GM18867 (cell line): ENCODE data around the gene ADAM15.
A peak's percentile ranks its signal among the peaks of the same experiment; 100 is the strongest.

Experiments
- ATAC-seq: cut with Tn5 transposase; IDR thresholded peaks from one replicate; pipeline ENCODE4 v1.9.1; 2021; ENCODE audit warnings: mild to moderate bottlenecking, moderate library complexity; ENCODE audit not compliant: unreplicated experiment

ADAM15 gene

DNA sequence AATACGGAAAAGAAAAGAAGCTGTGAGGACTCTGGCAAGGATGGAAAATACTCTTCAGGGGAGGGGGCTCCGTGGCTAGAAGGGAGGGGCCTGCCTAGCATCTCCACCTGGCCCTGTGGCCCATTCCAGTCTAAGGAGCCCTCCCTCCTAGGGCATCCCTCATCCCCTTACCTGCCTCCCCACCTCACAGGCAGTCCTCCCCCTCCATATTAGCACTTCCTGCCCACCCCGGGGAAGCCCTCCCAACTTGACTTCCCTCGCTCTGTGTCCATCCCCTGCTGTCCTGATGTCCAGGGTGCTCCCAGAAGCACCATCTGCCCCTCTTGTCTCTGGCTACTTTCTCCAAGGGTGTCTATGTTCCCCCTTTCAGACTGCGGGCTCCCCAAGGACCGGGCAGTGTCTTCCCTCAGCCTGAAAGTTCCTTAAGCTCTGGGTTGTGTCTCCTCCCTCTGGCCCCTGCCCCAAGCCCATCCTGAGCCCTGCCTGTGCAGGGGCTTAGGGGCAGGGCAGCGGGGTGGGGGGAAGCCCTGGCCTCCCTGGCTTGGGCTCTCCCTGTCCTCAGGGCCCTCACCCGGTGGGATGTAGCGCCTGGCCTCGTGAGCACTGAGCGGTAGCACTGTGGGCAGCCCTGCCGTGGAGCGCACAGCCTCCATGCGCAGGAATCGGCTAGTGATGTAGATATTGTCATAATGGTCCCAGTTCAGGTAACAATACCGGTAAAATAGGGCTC is 21.4 kb upstream of the ADAM15 start:
- ATAC-seq: no peak

GRCh38 chr1:155030243-155030795 is 20.8 kb upstream of the ADAM15 start:
- no peak for ATAC-seq

DNA sequence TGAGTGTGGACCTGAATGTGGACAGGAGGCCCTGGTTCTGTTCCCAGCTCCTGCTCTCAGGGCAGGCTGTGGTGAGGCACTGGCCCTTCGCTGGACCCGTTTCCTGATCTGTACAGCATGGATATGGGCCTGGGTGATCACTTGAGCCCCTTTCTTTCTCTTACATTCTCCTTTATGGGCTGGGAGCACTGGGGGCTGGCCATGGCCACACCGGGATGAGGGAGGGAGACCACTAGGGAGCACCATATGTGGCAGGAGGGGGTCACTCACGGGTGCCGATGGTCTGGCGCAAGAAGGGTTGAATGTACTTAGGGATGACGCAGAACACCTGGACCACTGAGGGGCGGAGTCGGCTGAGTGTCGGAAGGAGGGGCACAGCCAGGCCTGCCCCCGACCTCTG is 20.2 kb upstream of the ADAM15 start:
- no peak for ATAC-seq

GRCh38 chr1:155032886-155033285 is 18.2 kb upstream of the ADAM15 start:
- ATAC-seq: no peak

- no peak for ATAC-seq
Observed at GRCh38 chr1:155033524-155033923, 17.6 kb upstream of the ADAM15 start, which contains the start of the genes DCST1 and DCST2. Gene DCST1 (plus strand): TSS chr1:155033824. CDS start chr1:155034037, 213 bp downstream. Gene DCST2 (minus strand): TSS chr1:155033781. CDS start chr1:155033701, 80 bp downstream.

GRCh38 chr1:155034318-155035208 is 16.6 kb upstream of the ADAM15 start:
- no peak for ATAC-seq

GRCh38 chr1:155035936-155036335 is 15.2 kb upstream of the ADAM15 start:
- ATAC-seq: no peak

DNA sequence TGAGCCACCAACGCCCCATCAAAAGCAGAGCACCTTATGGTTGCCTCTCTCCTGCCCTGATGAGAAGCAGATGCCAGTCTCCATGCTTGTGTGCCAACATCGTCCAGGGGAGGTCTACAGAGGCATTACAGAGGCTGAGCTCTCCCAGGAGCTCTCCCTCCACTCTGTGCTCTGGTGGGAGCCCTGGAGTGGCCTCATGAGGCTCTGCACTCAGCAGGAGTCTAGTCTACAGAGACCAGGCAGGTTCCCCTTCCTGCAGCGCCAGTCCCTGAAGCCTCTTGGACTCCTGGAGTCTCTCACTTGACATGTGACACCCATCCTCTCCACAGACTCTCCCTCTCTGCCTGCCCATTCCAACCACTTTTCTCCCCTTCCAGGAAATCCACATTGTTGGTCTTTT is 14.1 kb upstream of the ADAM15 start:
- no peak for ATAC-seq

- no peak for ATAC-seq
Observed at GRCh38 chr1:155037851-155038441, 13.2 kb upstream of the ADAM15 start.

- ATAC-seq: no peak
Observed at GRCh38 chr1:155038602-155039307, 12.4 kb upstream of the ADAM15 start.

DNA sequence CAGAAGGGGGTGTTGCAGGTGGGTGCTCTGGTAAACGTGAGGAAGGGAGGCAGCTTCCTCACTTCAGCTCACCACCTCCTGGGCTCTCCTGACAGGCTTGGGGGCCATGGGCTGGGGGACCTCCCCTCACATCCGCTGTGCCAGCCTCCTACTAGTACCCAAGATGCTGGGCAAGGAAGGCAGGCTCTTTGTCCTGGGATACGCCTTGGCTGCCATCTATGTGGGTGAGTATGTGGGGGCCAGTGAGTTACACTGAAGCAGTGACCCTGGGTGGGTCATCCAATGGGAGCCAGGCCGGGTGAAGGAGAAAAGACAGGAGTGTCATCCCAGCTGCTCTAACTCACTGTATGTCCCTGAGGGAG is 11.8 kb upstream of the ADAM15 start:
- ATAC-seq: no peak

GRCh38 chr1:155040358-155041093 is 10.6 kb upstream of the ADAM15 start:
- ATAC-seq: no peak

DNA sequence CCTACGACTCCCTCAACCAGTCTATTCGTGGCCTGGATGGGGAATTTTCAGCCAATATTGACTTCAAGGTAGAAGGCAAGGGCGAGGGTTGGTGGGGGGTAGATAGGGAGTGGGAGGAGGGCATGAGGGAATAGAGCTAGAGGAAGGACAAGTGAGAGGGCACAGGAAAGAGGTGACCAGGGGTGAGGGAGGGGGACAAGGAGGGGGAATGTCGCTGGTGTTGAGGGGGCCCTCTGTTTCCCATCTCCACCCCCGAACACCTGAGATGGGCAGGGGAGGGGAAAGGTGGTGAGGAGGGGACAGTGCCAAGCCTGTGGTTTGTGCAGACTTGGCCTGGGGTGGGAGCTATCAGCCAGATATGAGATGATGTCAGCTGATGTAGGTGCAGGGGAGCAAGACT is 8.3 kb upstream of the ADAM15 start:
- no peak for ATAC-seq

DNA sequence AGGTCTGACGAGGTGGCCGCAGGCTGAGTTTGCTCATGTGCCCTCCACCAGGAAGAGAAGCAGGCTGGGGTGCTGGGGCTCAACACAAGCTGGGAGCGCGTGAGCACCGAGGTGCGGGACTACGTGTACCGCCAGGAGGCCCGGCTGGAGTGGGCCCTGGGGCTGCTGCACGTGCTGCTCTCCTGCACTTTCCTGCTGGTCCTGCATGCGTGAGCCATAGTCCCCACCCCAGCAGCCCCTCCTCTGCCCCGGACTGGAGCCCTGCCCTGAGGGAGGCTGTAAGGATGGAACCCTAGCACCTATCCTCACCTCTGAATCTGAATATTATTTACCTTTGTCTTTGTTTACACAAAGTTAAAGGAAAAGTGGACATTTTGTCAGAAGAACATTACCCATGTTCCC is 7.8 kb upstream of the ADAM15 start:
- no peak for ATAC-seq

- ATAC-seq: no peak
Observed at GRCh38 chr1:155043793-155044192, 7.3 kb upstream of the ADAM15 start.

- ATAC-seq: no peak
Observed at GRCh38 chr1:155044365-155044764, 6.8 kb upstream of the ADAM15 start.

DNA sequence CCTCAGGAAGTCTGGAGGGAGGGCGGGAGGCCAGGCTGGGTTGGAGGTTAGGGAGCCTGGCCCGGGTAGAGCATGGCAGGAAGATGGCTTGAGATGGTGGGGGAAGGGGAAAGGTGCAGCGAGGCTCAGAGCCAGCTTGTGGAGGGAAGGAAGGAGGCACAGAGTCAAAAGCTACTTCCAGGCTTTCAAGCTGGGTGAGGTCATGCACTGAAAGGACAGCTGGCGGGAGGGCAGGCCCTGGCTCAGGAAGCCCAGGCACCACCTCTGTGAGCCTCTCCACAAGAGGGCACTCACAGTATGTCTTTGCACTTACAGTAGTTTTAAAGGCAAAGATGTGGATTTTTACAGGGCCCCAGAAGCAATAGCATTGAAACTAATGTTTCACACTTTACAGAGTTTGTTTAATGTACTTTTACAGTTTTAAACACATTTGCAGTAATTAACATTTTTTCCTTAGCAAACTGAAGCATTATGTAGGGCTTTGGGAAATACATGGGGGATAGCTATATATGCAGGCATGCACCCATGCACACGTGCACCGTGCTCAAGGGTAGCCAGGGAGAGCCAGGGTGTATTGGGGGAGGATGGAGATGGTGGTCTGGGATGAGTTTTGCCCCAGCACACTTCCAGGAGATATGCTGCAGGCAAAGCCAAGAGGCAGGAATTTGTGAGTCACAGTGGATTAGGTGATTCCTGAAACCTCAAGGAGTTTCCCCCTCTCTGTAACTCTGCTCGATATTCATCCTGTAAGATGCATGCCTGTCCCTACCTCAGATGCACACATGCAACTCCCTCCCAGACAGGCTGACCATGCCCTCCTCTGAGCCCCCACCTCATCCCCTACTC is 6.1 kb upstream of the ADAM15 start:
- ATAC-seq: peak; percentile 48

DNA sequence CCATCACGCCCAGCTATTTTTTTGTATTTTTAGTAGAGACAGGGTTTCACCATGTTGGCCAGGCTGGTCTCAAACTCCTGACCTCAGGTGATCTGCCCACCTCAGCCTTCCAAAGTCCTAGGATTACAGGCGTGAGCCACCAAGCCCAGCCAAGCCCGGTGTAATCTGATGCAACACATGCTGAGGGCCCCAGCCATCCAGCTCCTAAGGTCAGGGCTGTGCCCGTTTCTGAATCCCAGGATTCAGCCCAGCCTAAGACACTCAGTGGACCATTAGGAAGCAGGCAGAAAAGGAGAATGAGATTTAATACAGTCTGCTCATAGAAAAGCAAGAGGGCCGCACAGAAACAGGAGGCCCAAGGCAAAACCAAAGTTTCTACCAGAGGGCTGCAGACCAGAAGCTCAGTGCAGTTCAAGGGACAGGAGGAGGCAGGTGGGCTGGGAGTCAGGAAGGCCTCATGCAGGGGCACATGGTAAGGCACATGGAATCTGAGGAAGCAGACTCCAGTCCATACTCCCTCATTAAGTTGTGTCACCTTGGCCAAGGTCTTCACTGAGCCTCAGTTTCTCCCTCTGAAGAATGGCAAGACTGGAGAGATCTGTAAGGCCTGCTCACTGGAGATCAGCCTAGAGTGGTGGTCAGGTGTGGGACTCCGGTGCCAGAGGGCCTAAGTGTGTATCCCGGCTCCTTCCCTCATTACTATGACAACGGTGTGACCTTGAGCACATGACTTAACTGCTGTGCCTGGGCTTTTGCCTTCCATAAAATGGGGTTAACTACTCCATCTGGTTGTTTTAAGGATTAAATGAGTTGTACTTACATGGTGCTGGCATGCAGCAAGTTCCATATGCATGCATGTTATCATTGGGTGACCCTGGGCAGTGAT is 2.4 kb upstream of the ADAM15 start:
- ATAC-seq: no peak
